Measurements from ENCODE around the gene GALNT2.

The GALNT2 gene

DNA sequence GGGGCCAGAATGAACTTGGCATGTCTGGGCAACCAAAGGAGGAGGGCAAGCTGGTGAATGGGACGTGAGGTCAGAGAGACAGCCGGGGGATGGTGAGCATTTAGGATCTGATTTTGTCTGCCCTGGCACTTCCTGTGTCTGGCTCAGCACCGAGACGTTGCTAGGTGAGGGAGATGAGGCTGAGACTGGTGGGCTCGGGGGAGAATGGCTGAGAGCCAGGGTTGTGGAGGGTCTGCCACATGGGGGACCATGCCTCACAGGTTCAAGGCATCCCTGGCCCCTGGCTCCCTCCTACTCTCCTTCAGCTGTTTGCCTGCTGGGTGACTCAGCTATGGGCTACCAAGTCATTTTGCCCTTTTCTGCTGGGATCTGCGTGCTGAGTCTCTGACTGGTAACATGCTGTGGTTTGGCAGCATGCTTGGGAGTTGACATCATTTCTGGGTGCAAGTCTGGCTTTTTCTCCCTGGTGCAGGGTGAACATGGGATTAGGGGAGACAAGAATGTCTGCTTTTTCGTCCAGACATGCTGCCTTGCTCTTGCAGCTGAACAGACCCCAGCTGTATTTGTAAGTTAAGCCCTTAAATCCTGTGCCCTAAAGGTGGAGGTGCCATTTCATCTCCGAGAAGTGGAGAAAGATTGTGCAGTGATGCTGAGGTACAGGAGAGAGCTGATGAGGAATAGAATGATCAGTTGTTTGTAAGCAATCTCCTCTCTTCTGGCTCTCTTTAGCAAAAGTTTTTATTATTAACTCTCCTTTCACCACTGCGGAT is 17.6 kb downstream of the GALNT2 start:
- no peak overlapping the region for H3K27ac ChIP-seq
- TF ChIP-seq CTCF (conservative IDR thresholded peaks at IDR 0.05), result no peak

- no peak for TF ChIP-seq CTCF (conservative IDR thresholded peaks at IDR 0.05)
- H3K27ac ChIP-seq, result no peak overlapping the region
These were observed 18.1 kb downstream of the GALNT2 start for GRCh38 chr1:230085178-230085515.

- TF ChIP-seq CTCF (conservative IDR thresholded peaks at IDR 0.05), result no peak
- H3K27ac ChIP-seq, result no peak overlapping the region
These were observed 19.1 kb downstream of the GALNT2 start for GRCh38 chr1:230086151-230086550.

- no peak overlapping the region for H3K27ac ChIP-seq
- TF ChIP-seq CTCF (conservative IDR thresholded peaks at IDR 0.05), result no peak
These were observed 20.1 kb downstream of the GALNT2 start for GRCh38 chr1:230087028-230087716.

DNA sequence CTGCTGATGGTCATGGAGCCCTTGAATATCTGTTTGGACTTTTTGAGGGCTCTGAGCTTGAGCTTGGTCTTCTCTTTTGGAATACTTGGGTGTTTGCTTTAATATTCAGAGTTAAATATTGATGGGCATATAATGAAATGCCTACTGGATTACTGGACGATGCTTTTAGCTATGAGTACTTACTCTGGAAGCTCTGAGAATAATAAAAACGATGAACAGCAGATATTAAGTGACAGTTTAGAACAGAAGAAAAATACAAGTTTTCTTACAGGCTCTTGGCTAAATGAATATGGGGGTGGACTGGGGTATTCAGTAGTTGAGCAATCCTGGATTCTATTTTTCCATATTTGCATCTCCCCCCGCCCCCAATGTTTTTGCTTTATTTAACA is 20.7 kb downstream of the GALNT2 start:
- H3K27ac ChIP-seq, result no peak overlapping the region
- TF ChIP-seq CTCF (conservative IDR thresholded peaks at IDR 0.05), result no peak

DNA sequence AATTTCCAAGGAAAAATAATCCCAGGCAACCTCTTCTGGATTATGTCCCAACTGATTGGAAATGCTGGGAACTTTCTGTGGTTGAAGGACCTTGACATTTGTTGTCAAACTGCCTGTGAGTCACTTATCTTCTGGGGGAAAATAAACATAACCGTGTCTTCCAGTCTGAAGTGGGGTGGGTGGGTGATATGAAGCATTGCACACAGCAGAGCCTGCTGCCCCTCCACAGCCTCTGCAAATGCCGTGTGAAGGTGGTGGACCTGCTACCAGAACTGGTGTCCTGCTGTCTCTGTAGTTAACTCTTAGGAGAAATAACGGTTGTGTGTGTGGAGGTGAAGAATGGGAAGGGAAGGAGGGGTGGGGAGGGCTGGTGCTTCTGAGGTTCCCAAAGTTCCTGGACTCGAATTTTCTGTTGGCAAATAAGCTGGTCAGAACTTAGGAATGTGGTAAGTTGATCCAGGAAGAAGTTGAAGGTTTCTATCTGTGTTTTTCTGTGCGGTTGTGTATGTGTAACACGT is 23.2 kb downstream of the GALNT2 start:
- H3K27ac ChIP-seq, result no peak overlapping the region
- TF ChIP-seq CTCF (conservative IDR thresholded peaks at IDR 0.05), result no peak

- TF ChIP-seq CTCF (conservative IDR thresholded peaks at IDR 0.05), result no peak
- H3K27ac ChIP-seq, result no peak overlapping the region
These were observed 24.6 kb downstream of the GALNT2 start for GRCh38 chr1:230091473-230092231.
